Heart right ventricle (tissue), 16 donors: ENCODE measurements around the gene RPP30. TPM values are rescaled to one million over a fixed set of nuclear protein-coding genes. Genes with fewer than 3 reads are reported as not detected.

ENCODE experiments used
- ATAC-seq, 8 donors: fragments of 200-7000 bp; cut with Tn5 transposase; one replicate each; pipeline ENCODE4 v1.9.1; 2020; ENCODE audit warnings: mild to moderate bottlenecking in 8 of 8, moderate library complexity in 8 of 8, moderate number of reproducible peaks in 1 of 8
- DNase-seq, 2 donors: peaks; one replicate each; pipeline ENCODE4 v3.0.0-alpha.2; 2020
- H3K27ac ChIP-seq, 10 donors: fragments of 200-600 bp; sonication (generic) in 2 of 10; one replicate each; pipeline versions ENCODE4 v1.5.0 to v1.8.0; 2020 to 2022; ENCODE audit warnings: mild to moderate bottlenecking in 3 of 10
- H3K27me3 ChIP-seq, 7 donors: fragments of 200-600 bp; one replicate each; pipeline ENCODE4 v1.8.0; 2021 to 2022; ENCODE audit warnings: mild to moderate bottlenecking in 2 of 7
- H3K36me3 ChIP-seq, 9 donors: fragments of 200-600 bp; sonication (generic) in 1 of 9; one replicate each; pipeline versions ENCODE4 v1.5.0 to v1.8.0; 2020 to 2022; ENCODE audit warnings: mild to moderate bottlenecking in 2 of 9
- H3K4me1 ChIP-seq, 9 donors: fragments of 200-600 bp; sonication (generic) in 1 of 9; one replicate each; pipeline versions ENCODE4 v1.5.0 to v1.8.0; 2020 to 2022; ENCODE audit warnings: mild to moderate bottlenecking in 4 of 9
- H3K4me3 ChIP-seq, 10 donors: fragments of 200-600 bp; sonication (generic) in 2 of 10; one replicate each; pipeline versions ENCODE4 v1.5.0 to v1.8.0; 2020 to 2022; ENCODE audit warnings: mild to moderate bottlenecking in 7 of 10, moderate library complexity in 2 of 10
- H3K9me3 ChIP-seq, 11 donors: fragments of 200-600 bp in 10 of 11; sonication (generic) in 2 of 11; one replicate each; pipeline versions ENCODE4 v1.5.0 to v1.8.0; 2013 to 2022; ENCODE audit warnings: mild to moderate bottlenecking in 2 of 11, control low read depth in 1 of 11, moderate library complexity in 1 of 11
- WGBS, 2 donors: extraction: QIAGEN DNeasy Blood & Tissue Kit; methylation state at CpG; one replicate each; pipeline ENCODE4 v1.1.7; 2013; ENCODE audit warnings: inconsistent platforms in 1 of 2; 5-methylcytosine and 5-hydroxymethylcytosine counted together
- intact Hi-C, 10 donors: fragments of 100-400 bp; cut with DNase I; formaldehyde crosslinking; loops; one replicate each; pipeline versions ENCODE4 v1.11.1 to v1.14.2; 2022
- polyA plus RNA-seq, 2 donors: library from polyadenylated mRNA; stranded (reverse); fragments of 200-250 nt; gene quantifications; one replicate each; pipeline ENCODE4 v1.2.3, GENCODE V29; 2013
- total RNA-seq, 10 donors: library from RNA; stranded (reverse); fragmentation: NEBNext Ultra II Directional in 3 of 10; extraction: Animal tissue kit (Norgen Biotek cat#: 25700) in 3 of 10; gene quantifications; one replicate each; pipeline versions ENCODE4 v1.2.1 to v1.2.4, GENCODE V29; 2021 to 2023
- TF ChIP-seq, protein P1 (sequence below), 9 donors: fragments of 200-600 bp; sonication (generic) in 2 of 9; IDR thresholded peaks; one replicate each; pipeline versions ENCODE4 v1.5.0 to v1.8.0; 2021 to 2022; ENCODE audit warnings: antibody characterized with exemption in 9 of 9, mild to moderate bottlenecking in 5 of 9, moderate library complexity in 1 of 9
- donor health status: Arrhythmogenic right ventricular cardiomyopathy.
- donor health status: ischemic (EF 13 %, LVEDD 7.1; RV severe dilation, severe dysfunction).
- donor health status: healthy with polysubstance abuse.
- donor health status: DM: no; HTN: yes; CAD: no.
- donor health status: DM: no; HTN: no; CAD: no.
- donor health status: ischemic (EF 25% LVEDD 6.9; RV normal size, moderate dysfunction).
- donor health status: ischemic (EF 25% LVEDD 5.7; RV mildly dilated, moderate dysfunction).
- donor health status: healthy.
- donor health status: DM: yes; HTN: yes; CAD: no.
- donor health status: Ischemic cardiomyopathy.
- donor health status: ischemic (EF 35%, LVEDD 5.7; RV mildly dilated, moderate dysfunction).
- donor health status: nonischemic (EF 11% LVEDD 7.7; RV severe dilation, severe dysfunction).
- donor health status: DM: yes; HTN: yes; CAD: no.
- donor health status: PGD.
- donor health status: ischemic (EF 29% LVEDD 5.4; RV normal size, mild dysfunction).
- donor health status: nonischemic (EF 23%, LVEDD 6.1; RV moderate dilation, normal function).

The RPP30 gene
- total and polyA plus RNA-seq, 12 donors, result 27.9 to 41.8 (median 33.7) TPM

DNA sequence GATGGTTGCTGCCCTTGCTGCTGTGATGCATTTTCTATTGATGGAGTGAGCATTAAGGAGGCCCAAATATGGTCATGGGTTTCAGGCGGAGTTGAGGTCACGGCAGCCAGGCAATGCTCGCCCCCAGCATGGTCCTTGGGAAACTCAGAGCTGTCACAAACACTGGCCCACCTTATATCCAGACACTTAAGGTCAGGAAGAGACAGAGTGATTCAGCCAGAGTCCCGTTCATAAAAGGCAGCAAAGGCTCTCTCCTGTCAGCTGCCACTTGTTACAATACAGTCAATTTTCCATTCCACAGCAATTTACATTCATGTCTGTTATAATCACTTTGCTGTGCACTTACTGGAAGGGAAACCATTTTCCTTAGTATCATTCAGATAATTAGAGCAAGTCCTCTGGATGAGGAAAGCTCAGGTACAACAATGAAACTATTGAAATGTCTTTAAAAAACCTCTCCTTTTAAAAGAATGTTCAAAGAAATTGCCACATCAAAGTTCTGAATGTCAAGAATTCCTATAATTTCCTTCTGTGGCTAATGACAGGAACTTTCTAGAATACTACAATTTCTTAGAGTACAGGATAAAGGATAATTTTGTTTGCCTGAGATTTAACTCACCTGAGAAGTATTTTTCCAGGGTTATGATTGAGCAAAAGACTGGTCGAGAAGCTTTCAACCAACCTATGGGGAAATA, 64.0 kb downstream of the RPP30 start:
- DNase-seq (no peak), ATAC-seq (peak in 6 of 8 donors; percentile 14 to 77 (median 34))
- TF ChIP-seq, protein P1, sequence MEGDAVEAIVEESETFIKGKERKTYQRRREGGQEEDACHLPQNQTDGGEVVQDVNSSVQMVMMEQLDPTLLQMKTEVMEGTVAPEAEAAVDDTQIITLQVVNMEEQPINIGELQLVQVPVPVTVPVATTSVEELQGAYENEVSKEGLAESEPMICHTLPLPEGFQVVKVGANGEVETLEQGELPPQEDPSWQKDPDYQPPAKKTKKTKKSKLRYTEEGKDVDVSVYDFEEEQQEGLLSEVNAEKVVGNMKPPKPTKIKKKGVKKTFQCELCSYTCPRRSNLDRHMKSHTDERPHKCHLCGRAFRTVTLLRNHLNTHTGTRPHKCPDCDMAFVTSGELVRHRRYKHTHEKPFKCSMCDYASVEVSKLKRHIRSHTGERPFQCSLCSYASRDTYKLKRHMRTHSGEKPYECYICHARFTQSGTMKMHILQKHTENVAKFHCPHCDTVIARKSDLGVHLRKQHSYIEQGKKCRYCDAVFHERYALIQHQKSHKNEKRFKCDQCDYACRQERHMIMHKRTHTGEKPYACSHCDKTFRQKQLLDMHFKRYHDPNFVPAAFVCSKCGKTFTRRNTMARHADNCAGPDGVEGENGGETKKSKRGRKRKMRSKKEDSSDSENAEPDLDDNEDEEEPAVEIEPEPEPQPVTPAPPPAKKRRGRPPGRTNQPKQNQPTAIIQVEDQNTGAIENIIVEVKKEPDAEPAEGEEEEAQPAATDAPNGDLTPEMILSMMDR (IDR thresholded peaks at IDR 0.05), result no peak
- 59 to 63% methylated on average over 5 of the region's 5 CpGs for WGBS, 2 donors
- Histone ChIP-seq H3K27ac (peak overlapping the region in 7 of 10 donors; percentile 13 to 66 (median 38)), H3K27me3 (no peaks in the 10 kb centered on the region), H3K9me3 (no peaks in the 10 kb centered on the region), H3K36me3 (no peaks in the 10 kb centered on the region), H3K4me1 (peaks cover under 1 to 27% (median 14%) of the 10 kb centered on the region in 9 donors), H3K4me3 (no peak overlapping the region)
- intact Hi-C loops, result no loop called here

DNA sequence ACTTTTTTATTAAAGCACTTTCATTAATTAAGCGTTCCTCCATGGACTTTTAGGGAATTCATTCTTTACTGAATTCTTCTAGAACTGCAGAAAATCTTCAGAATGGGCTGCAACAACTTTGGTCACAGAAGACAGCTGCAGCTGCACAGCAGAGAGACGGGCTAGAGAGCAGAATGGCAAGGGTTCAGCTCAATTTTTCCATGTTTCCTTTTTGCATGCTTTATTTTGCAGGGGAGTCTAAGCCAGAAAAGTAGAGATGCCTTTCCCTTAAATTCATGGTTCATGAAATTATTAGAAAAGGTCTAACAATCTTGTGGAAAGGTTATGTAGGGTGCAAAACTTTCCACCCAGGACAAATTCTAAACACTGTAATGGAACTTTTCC, 64.5 kb downstream of the RPP30 start:
- ATAC-seq, result no peak
- no peak for DNase-seq
- 69 to 74% methylated on average over 2 of the region's 2 CpGs for WGBS, 2 donors
- TF ChIP-seq, protein P1 (IDR thresholded peaks at IDR 0.05), result no peak
- intact Hi-C loops, result no loop called here
- Histone ChIP-seq H3K27ac (peak overlapping the region in 5 of 10 donors; percentile 26 to 66 (median 38)), H3K9me3 (no peaks in the 10 kb centered on the region), H3K4me1 (peaks cover 0 to 22% (median 8%) of the 10 kb centered on the region in 9 donors), H3K27me3 (no peaks in the 10 kb centered on the region), H3K4me3 (no peak overlapping the region), H3K36me3 (no peaks in the 10 kb centered on the region)

DNA sequence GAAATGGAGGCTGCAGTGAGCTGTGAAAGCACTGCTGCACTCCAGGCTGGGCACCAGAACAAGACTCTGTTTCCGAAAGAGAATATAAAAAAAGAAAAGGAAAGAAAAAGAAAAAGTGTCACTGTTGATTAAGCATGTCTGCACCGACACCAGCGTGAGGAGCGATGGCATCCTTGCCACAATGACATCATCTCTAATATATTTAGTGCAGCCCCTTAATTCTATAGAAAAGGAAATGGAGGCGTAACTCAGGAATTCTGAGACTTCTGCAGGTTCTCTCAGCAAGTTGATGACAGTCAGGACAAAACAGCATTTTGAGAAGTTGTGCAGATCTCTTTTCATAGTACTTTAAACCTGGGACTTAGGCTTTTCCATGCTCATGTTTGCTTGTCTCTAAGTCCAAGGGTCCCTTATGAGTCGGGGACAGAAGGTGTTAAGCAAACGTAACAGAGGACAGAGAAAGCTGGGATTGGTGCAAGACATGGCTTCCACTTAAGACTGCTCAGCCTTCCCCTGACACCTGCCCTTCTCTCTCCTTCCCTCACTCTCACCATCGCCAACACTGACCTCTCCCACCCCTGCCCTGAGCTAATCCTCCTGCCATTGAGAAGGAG, 66.0 kb downstream of the RPP30 start:
- intact Hi-C loops, result no loop called here
- no peak for DNase-seq
- Histone ChIP-seq H3K36me3 (no peaks in the 10 kb centered on the region), H3K9me3 (no peaks in the 10 kb centered on the region), H3K4me1 (peaks cover 0 to 17% (median 3%) of the 10 kb centered on the region in 9 donors), H3K27ac (no peak overlapping the region), H3K27me3 (no peaks in the 10 kb centered on the region), H3K4me3 (no peak overlapping the region)
- TF ChIP-seq, protein P1 (IDR thresholded peaks at IDR 0.05), result no peak
- WGBS, 2 donors, result 85 to 91% methylated on average over 8 of the region's 8 CpGs
- no peak for ATAC-seq

DNA sequence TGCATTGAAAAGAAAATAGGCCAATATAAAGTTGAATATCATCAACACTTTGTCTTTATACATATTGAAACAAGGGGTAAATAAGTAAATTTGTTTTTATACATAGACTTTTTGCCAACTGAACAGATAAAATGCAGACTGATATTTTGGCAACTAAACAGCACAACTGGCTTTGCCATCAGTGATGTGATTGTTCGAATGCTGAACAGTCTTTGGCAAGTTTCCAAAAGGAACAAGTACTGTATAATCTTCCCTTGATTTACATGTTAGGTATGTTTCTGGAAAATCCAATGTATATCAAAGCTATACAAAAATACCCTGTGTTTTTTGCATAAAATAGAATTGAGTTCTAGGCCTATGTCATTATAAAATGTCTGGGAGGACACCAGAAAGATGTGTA, 67.3 kb downstream of the RPP30 start:
- ATAC-seq (no peak), DNase-seq (no peak)
- Histone ChIP-seq H3K36me3 (no peaks in the 10 kb centered on the region), H3K9me3 (no peaks in the 10 kb centered on the region), H3K27ac (no peak overlapping the region), H3K4me1 (peaks cover 0 to 17% (median 3%) of the 10 kb centered on the region in 9 donors), H3K4me3 (no peak overlapping the region), H3K27me3 (no peaks in the 10 kb centered on the region)
- 13 to 19% methylated on average over 1 of the region's 1 CpG for WGBS, 2 donors
- TF ChIP-seq, protein P1 (IDR thresholded peaks at IDR 0.05), result no peak
- intact Hi-C loops, result no loop called here
